Loucy (cell line): ENCODE results near the gene PHLDB1.

ENCODE experiments used
- EZH2phosphoT487 ChIP-seq: fragments of 200-600 bp; IDR thresholded peaks from 2 replicates; pipeline ENCODE4 v1.6.1; 2018; ENCODE audit warnings: antibody characterized with exemption, mild to moderate bottlenecking, moderate library complexity, borderline replicate concordance
- TF ChIP-seq, protein P1 (sequence below): fragments of 200-600 bp; sonication (generic); conservative IDR thresholded peaks from 2 replicates; pipeline ENCODE4 v1.5.1; 2014; ENCODE audit warnings: mild to moderate bottlenecking, antibody characterized with exemption, low read length

DNA sequence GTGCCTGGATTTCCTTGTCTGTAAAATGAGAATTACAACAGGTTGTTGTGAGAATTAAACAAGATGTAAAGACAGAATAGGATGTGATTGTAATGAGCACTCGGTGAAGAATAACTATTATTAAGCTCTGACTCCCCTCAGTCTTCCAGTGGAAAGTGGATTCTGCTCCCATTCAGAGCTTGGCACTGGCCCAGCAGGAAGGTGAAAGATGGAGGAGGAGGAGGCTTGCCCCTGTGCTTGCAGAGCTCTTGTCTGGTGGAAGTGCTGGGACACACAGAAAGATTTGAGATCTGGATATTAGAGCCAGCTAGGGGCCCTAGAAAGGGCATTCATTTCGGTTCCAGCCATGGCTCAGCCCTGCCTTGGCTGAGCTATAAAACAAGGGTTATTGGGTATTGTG lies 28.2 kb downstream of the PHLDB1 start:
- TF ChIP-seq, protein P1, sequence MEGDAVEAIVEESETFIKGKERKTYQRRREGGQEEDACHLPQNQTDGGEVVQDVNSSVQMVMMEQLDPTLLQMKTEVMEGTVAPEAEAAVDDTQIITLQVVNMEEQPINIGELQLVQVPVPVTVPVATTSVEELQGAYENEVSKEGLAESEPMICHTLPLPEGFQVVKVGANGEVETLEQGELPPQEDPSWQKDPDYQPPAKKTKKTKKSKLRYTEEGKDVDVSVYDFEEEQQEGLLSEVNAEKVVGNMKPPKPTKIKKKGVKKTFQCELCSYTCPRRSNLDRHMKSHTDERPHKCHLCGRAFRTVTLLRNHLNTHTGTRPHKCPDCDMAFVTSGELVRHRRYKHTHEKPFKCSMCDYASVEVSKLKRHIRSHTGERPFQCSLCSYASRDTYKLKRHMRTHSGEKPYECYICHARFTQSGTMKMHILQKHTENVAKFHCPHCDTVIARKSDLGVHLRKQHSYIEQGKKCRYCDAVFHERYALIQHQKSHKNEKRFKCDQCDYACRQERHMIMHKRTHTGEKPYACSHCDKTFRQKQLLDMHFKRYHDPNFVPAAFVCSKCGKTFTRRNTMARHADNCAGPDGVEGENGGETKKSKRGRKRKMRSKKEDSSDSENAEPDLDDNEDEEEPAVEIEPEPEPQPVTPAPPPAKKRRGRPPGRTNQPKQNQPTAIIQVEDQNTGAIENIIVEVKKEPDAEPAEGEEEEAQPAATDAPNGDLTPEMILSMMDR: no peak
- no peak for TF ChIP-seq EZH2phosphoT487
